Smooth muscle cell (in vitro differentiated cells): Measurements from ENCODE around the gene COL23A1. TPM values are rescaled to one million over a fixed set of nuclear protein-coding genes. Genes with fewer than 3 reads are reported as not detected.

Source experiments
- DNase-seq: peaks from one replicate; lab custom pipeline; 2025; ENCODE audit not compliant: unreplicated experiment; lab: John Stamatoyannopoulos, UW
- H2AFZ ChIP-seq: fragments of 200-600 bp; sonication (generic); 2 replicates; pipeline ENCODE4 v1.6.0; 2016; ENCODE audit warnings: antibody characterized with exemption, low read depth, mild to moderate bottlenecking
- H3F3A ChIP-seq: fragments of 200-600 bp; sonication (generic); 2 replicates; pipeline ENCODE4 v1.6.0; 2017; ENCODE audit warnings: antibody characterized with exemption, low read depth
- H3K27ac ChIP-seq: fragments of 200-600 bp; sonication (generic); 2 replicates; pipeline ENCODE4 v1.5.1; 2016; ENCODE audit warnings: low read depth, mild to moderate bottlenecking
- H3K27me3 ChIP-seq: fragments of 200-600 bp; sonication (generic); 2 replicates; pipeline ENCODE4 v1.6.1; 2016; ENCODE audit warnings: low read depth, mild to moderate bottlenecking
- H3K36me3 ChIP-seq: fragments of 200-600 bp; sonication (generic); 2 replicates; pipeline ENCODE4 v1.5.1; 2016; ENCODE audit warnings: low read depth
- H3K4me1 ChIP-seq: fragments of 200-600 bp; sonication (generic); 2 replicates; pipeline ENCODE4 v1.5.1; 2016; ENCODE audit warnings: low read depth
- H3K4me2 ChIP-seq: fragments of 200-600 bp; sonication (generic); 2 replicates; pipeline ENCODE4 v1.6.0; 2016; ENCODE audit warnings: mild to moderate bottlenecking
- H3K4me3 ChIP-seq: fragments of 200-600 bp; sonication (generic); 2 replicates; pipeline ENCODE4 v1.5.1; 2016; ENCODE audit warnings: mild to moderate bottlenecking
- H3K79me2 ChIP-seq: fragments of 200-600 bp; sonication (generic); 2 replicates; pipeline ENCODE4 v1.6.0; 2016; ENCODE audit warnings: low read depth, mild to moderate bottlenecking
- H3K9ac ChIP-seq: fragments of 200-600 bp; sonication (generic); 2 replicates; pipeline ENCODE4 v1.6.0; 2016; ENCODE audit warnings: low read depth
- H3K9me3 ChIP-seq: fragments of 200-600 bp; sonication (generic); replicated peaks from 2 replicates; pipeline ENCODE4 v1.5.1; 2016; ENCODE audit warnings: low read depth
- H4K20me1 ChIP-seq: fragments of 200-600 bp; sonication (generic); 2 replicates; pipeline ENCODE4 v1.6.0; 2016; ENCODE audit warnings: low read depth
- WGBS: methylation state at CpG from one replicate; pipeline ENCODE4 v1.1.7; 2016; ENCODE audit warnings: low lambda C conversion rate; 5-methylcytosine and 5-hydroxymethylcytosine counted together
- polyA plus RNA-seq: library from polyadenylated mRNA; unstranded; fragments of >200 nt; fragmentation: Nextera tagmentation; extraction: Ambion mirVana; gene quantifications from 2 replicates; pipeline ENCODE4 v1.2.1, GENCODE V29; 2016
- total RNA-seq: library from RNA; depleted of rRNA; stranded (reverse); fragments of >200 nt; gene quantifications from 2 replicates; pipeline ENCODE4 v1.2.3, GENCODE V29; 2014
- TF ChIP-seq, protein P1 (sequence below): fragments of 200-600 bp; sonication (generic); IDR thresholded peaks from 2 replicates; pipeline ENCODE4 v1.5.1; 2017; ENCODE audit warnings: borderline replicate concordance, mild to moderate bottlenecking, antibody characterized with exemption; ENCODE audit not compliant: insufficient read depth, poor library complexity, severe bottlenecking

The COL23A1 gene
- total and polyA plus RNA-seq, 2 experiments from 2014 or later = 5.3 to 27.4 TPM

DNA sequence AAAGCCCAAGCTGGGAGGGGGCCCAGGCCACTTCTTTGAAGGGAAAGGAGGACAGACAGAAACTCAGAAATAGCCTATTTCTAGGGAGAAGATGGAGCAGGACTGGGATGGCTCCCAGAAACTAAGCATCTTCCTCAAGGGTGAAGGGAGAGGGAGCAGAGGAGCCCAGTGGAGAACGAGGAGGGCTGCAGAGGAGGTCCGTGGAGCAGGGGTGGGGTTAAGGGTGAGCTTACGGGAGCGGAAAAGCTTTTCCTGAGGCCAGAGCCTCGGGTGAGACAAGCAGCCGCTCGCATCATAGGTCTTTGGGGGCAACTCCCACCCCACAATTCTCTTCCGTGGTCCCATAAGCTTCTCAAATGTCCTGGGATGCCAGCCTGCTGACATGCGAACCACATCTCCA is 230.5 kb downstream of the COL23A1 start:
- no peak overlapping the region for H3K9ac ChIP-seq
- H3K27me3 ChIP-seq = no peaks in the 10 kb centered on the region
- DNase-seq = no peak
- H3F3A ChIP-seq = no peaks in the 10 kb centered on the region
- H3K4me2 ChIP-seq = no peak overlapping the region
- WGBS = 63% methylated on average over 9 of the region's 9 CpGs
- no peak overlapping the region for H3K4me3 ChIP-seq
- H3K79me2 ChIP-seq = no peaks in the 10 kb centered on the region
- no peak overlapping the region for H3K27ac ChIP-seq
- TF ChIP-seq, protein P1, sequence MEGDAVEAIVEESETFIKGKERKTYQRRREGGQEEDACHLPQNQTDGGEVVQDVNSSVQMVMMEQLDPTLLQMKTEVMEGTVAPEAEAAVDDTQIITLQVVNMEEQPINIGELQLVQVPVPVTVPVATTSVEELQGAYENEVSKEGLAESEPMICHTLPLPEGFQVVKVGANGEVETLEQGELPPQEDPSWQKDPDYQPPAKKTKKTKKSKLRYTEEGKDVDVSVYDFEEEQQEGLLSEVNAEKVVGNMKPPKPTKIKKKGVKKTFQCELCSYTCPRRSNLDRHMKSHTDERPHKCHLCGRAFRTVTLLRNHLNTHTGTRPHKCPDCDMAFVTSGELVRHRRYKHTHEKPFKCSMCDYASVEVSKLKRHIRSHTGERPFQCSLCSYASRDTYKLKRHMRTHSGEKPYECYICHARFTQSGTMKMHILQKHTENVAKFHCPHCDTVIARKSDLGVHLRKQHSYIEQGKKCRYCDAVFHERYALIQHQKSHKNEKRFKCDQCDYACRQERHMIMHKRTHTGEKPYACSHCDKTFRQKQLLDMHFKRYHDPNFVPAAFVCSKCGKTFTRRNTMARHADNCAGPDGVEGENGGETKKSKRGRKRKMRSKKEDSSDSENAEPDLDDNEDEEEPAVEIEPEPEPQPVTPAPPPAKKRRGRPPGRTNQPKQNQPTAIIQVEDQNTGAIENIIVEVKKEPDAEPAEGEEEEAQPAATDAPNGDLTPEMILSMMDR = no peak
- H2AFZ ChIP-seq = no peak overlapping the region
- no peaks in the 10 kb centered on the region for H3K36me3 ChIP-seq
- no peaks in the 10 kb centered on the region for H4K20me1 ChIP-seq
- H3K4me1 ChIP-seq = peaks cover 16% of the 10 kb centered on the region
- H3K9me3 ChIP-seq = no peaks in the 10 kb centered on the region

GRCh38 chr5:178357678-178358077 is 232.5 kb downstream of the COL23A1 start:
- Histone ChIP-seq H3K9ac (no peak overlapping the region), H4K20me1 (no peaks in the 10 kb centered on the region), H3K27me3 (no peaks in the 10 kb centered on the region), H3K4me1 (peaks cover 16% of the 10 kb centered on the region), H3K9me3 (no peaks in the 10 kb centered on the region), H3K79me2 (no peaks in the 10 kb centered on the region), H3K27ac (no peak overlapping the region), H3F3A (no peaks in the 10 kb centered on the region), H2AFZ (no peak overlapping the region), H3K4me2 (no peak overlapping the region), H3K36me3 (no peaks in the 10 kb centered on the region), H3K4me3 (no peak overlapping the region)
- TF ChIP-seq, protein P1 = no peak
- WGBS = 55% methylated on average over 5 of the region's 5 CpGs
- DNase-seq = no peak

GRCh38 chr5:178357121-178357521 is 233.1 kb downstream of the COL23A1 start:
- H2AFZ ChIP-seq = no peak overlapping the region
- 27% methylated on average over 13 of the region's 13 CpGs for whole genome bisulfite sequencing

GRCh38 chr5:178356431-178356872 is 233.7 kb downstream of the COL23A1 start:
- DNase-seq = no peak
- TF ChIP-seq, protein P1 = no peak
- Histone ChIP-seq H3K27ac (no peak overlapping the region), H4K20me1 (no peaks in the 10 kb centered on the region), H3K4me2 (peak overlapping the region; percentile 77), H3K36me3 (no peaks in the 10 kb centered on the region), H2AFZ (no peak overlapping the region), H3F3A (no peaks in the 10 kb centered on the region), H3K9me3 (no peaks in the 10 kb centered on the region), H3K79me2 (no peaks in the 10 kb centered on the region), H3K9ac (no peak overlapping the region), H3K27me3 (no peaks in the 10 kb centered on the region), H3K4me3 (peak overlapping the region; percentile 21), H3K4me1 (peaks cover 16% of the 10 kb centered on the region)
- 16% methylated on average over 13 of the region's 13 CpGs for WGBS

More at GRCh38 chr5:178357121-178357521, 233.1 kb downstream of the COL23A1 start:
- Histone ChIP-seq H3K4me1 (peaks cover 16% of the 10 kb centered on the region), H3K9ac (no peak overlapping the region), H3K79me2 (no peaks in the 10 kb centered on the region), H3K27me3 (no peaks in the 10 kb centered on the region), H3K9me3 (no peaks in the 10 kb centered on the region), H3K36me3 (no peaks in the 10 kb centered on the region), H4K20me1 (no peaks in the 10 kb centered on the region), H3F3A (no peaks in the 10 kb centered on the region), H3K4me3 (peak overlapping the region; percentile 21), H3K4me2 (peak overlapping the region; percentile 77), H3K27ac (no peak overlapping the region)
- TF ChIP-seq, protein P1 = no peak
- no peak for DNase-seq
